ENCODE results near the gene PRICKLE4. TPM values are rescaled to one million over a fixed set of nuclear protein-coding genes. Genes with fewer than 3 reads are reported as not detected.

PRICKLE4 gene
- total and polyA plus RNA-seq, 2 of the 8 experiments (the other 6 are each of a cell fraction or from before 2014, with no cell fraction given): 0.32 to 1.4 TPM

- no peak for TF ChIP-seq CHD7 (IDR thresholded peaks at IDR 0.05; ENCODE audit: insufficient replicate concordance, low read length)
- no peak for TF ChIP-seq NANOG (IDR thresholded peaks at IDR 0.05; ENCODE audit: insufficient read depth, low read depth, low read length, poor library complexity, severe bottlenecking)
- no peak for TF ChIP-seq RXRA (IDR thresholded peaks at IDR 0.05; ENCODE audit: insufficient read depth, low read depth, low read length)
- TF ChIP-seq E2F6 (IDR thresholded peaks at IDR 0.05): no peak
- TF ChIP-seq RBBP5 (IDR thresholded peaks at IDR 0.05; ENCODE audit: borderline replicate concordance, low read depth, low read length): no peak
- TF ChIP-seq MAFK (IDR thresholded peaks at IDR 0.05; ENCODE audit: low read depth, low read length): no peak
- TF ChIP-seq CEBPB (IDR thresholded peaks at IDR 0.05; ENCODE audit: low read depth, low read length): no peak
- TF ChIP-seq HDAC2 (IDR thresholded peaks at IDR 0.05; ENCODE audit: borderline replicate concordance in 1 of 2, low read depth in 2 of 2, low read length in 2 of 2): no peak
Observed at GRCh38 chr6:41836660-41837052, 56.1 kb downstream of the PRICKLE4 start (continued).
